Measurements from ENCODE around the gene OR52E5.

The OR52E5 gene

DNA sequence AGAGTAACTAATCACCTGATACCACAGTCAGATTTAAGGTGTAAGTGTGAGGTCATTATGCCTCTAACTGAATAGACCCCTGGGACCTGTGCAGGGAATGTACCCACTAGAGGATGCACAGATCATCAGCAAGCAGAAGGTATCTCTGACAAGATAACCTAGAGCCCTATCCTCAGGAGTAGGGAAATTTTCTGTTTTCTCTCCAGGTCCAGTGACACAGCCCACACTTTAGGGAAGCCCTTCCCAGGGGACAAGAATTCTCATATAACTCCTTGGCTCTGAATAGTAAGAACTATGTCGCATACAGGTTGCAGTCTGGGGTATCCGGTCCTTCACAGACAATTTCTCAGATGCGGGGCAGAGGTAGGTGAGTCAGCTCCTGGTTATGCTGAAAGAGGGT, at the start of gene OR52E5:
TSS of gene OR52E5 (plus strand) at position 301 of the 400 bp plus-strand sequence. CDS start 7,569 bp downstream, outside the sequence.
- DNase-seq = no peak

GRCh38 chr11:5846701-5847100, 46.3 kb upstream of the OR52E5 start:
- no peak for DNase-seq

- DNase-seq = peak; percentile 57
Measured at GRCh38 chr11:5847711-5848110, 45.3 kb upstream of the OR52E5 start.

- DNase-seq = peak; percentile 10
Measured at GRCh38 chr11:5851002-5851401, 42.0 kb upstream of the OR52E5 start.

GRCh38 chr11:5857590-5857989, 35.4 kb upstream of the OR52E5 start, which contains the start of gene OR52E8:
OR52E8 (minus strand) TSS chr11:5857690; CDS start chr11:5857690, 0 bp downstream.
- DNase-seq = no peak

DNA sequence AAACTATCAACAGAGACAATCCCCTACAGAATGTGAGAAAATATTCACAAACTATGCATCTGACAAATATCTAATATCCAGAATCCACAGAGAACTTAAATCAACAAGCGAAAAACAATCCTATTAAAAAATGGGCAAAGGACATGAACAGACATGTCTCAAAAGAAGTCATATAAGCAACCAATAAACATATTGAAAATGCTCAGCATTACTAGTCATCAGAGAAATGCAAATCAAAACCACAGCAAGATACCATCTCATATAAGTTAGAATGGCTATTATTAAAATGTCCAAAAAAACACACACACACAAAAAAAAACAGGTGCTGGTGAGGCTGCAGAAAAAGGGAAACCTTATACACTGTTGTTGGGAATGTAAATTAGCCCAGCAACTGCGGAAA, 27.2 kb upstream of the OR52E5 start:
- no peak for DNase-seq

DNA sequence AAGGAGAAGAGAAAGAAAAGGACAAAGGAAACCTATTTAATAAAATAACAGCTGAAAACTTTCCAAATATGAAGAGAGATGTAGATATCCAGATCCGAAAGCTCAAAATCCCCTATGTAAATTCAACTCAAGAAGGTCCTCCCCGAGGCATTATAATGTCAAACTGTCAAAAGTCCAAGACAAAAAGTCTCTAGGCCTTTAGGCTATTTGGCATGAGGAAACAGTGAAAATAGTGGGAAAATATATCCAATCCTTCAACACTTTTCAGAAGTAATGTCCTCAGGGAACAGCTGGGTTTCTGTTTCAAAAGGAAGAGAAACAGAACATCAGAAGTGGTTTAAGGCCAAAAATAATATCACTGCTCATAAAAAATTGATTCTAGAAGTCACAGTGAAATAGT, 14.4 kb upstream of the OR52E5 start:
- DNase-seq = no peak

GRCh38 chr11:5880329-5880728, 12.7 kb upstream of the OR52E5 start, which contains the start of gene OR52E4:
OR52E4 (plus strand) TSS chr11:5880629; CDS start chr11:5884293, 3,664 bp downstream.
- DNase-seq = no peak

GRCh38 chr11:5881756-5882155, 11.3 kb upstream of the OR52E5 start:
- DNase-seq = no peak

- DNase-seq = no peak
Measured at GRCh38 chr11:5887172-5887571, 5.8 kb upstream of the OR52E5 start.

- DNase-seq = no peak
Measured at GRCh38 chr11:5887661-5888060, 5.3 kb upstream of the OR52E5 start.

DNA sequence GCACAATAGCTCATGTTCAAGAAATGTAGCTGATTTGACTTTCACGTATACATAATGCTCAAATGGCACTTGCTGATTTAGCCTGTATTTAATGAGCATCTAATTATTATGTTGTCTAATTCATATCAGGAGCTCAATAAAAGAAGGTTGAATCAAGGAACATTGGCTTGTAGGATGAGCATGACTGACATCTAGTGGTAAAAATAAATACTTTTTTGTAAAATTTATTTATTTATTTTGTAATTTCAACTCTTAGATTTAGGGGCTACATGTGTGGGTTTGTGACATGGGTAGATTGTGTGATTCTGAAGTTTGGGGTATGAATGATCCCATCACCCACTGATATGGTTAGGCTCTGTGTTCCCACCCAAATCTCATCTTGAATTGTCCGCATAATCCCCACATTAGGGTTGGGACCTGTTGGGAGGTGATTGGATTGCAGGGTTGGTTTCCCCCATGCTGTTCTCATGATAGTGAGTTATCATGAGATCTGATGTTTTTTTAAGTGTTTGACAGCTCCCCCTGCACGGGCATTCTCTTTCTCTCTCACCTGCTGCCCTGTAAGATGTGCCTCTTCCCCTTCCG, 1.7 kb upstream of the OR52E5 start:
- DNase-seq = peak; percentile 64

DNA sequence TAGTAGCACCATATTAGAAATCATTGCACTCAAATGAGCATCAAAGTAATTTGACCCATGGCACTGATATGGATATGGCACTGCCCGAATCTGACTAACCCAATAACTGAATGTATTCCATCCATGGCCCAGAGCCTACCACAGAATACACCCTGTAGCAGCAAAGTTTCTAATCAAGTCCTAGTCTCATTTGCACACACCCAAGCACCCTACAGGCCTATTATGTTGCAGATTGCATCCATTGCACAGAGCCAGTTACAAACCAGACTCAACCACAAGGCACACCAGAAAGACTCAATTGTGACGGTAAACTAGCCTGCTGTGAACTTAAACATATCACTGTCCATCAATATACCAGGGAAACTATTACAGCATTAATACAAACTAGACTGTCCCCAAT, 6.5 kb downstream of the OR52E5 start:
- DNase-seq = no peak

DNA sequence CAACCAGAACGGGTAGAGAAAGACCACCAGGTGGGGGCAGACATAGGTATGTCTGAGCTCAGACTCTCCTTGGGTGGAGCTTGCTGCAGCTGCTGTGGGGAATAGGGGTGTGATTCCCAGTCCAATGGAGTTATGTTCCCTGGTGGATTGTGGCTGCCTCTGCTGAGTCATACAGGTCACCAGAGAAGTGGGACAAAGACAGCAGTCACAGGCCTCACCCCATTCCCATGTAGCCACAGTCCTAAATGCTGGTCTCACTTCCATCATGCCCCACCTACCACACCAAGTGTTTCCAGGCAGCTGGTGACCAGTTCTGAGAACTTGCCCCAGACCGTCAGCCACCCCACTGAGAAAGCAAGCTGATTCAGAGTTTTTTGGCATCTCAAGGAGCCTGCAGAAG, 17.5 kb downstream of the OR52E5 start:
- no peak for DNase-seq

DNA sequence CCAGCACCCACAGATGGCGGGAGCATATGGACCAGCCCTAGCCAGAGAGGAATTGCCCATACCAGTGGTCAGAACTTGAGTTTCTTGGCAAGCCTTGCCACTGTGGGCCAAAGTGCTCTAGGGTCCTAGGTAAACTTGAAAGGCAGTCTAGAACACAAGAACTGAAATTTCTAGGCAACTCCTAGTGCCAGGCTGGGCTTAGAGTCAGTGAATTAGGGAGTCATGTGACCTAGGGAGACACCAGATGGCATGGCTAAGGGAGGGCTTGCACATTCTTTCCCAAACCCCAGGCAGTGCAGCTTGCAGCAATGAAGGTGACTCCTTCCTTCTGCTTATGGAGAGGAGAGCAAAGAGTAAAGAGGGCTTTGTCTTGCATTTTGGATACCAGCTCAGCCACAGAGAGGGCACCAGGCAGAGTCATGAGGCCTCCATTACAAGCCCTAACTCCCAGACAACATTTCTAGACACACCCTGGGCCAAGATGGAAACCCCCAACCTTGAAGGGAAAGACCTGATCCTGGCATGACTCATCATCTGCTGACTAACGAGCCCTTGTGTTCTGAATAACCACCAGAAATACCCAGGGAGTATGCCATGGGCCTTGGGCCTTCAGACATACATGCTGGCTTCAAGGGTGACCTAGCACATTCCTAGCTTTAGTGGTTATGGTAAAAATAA, 29.9 kb downstream of the OR52E5 start:
- peak; percentile 10 for DNase-seq

GRCh38 chr11:5923427-5923776, 30.4 kb downstream of the OR52E5 start:
- no peak for DNase-seq

- DNase-seq = no peak
Measured at GRCh38 chr11:5923794-5924193, 30.8 kb downstream of the OR52E5 start.

DNA sequence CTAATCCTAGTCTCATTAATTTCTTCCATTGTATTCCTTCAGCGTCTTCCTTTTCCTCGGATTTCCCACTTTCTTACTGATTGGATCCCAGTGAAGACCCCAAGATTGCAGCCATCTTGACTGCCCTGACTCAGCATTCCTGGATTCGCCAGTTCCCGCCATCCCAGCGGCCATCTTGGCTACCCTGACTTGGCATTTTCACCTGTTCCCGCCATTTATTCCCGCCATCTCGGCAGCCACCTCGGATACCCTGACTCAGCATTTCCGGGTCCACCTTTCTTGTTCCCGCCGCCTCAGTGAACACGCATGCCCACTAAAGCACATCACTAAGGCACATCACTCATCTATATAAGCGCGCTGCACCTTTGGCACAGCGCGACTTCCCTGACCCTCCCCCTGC, 35.3 kb downstream of the OR52E5 start:
- no peak for DNase-seq

- DNase-seq = no peak
Measured at GRCh38 chr11:5928811-5929210, 35.8 kb downstream of the OR52E5 start.

GRCh38 chr11:5929571-5930368, 36.8 kb downstream of the OR52E5 start:
- DNase-seq = no peak

DNA sequence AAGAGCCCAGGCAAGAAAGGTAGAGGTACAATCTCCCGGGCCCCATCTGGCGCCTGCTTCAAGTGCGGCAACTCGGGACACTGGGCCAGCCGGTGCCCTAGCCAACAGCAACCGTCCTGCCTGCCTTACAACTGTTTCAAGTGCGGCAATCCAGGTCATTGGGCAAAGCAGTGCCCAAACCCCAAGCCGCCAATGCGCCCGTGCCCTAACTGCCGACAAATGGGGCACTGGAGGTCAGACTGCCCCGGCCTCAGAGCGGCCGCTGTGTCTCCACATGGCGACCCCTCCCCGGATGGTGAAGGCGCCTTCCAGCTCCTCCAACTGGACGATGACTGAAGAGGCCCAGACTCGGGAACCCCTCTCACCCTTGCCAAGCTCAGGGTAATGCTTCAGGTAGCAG, 37.6 kb downstream of the OR52E5 start:
- DNase-seq = no peak

DNA sequence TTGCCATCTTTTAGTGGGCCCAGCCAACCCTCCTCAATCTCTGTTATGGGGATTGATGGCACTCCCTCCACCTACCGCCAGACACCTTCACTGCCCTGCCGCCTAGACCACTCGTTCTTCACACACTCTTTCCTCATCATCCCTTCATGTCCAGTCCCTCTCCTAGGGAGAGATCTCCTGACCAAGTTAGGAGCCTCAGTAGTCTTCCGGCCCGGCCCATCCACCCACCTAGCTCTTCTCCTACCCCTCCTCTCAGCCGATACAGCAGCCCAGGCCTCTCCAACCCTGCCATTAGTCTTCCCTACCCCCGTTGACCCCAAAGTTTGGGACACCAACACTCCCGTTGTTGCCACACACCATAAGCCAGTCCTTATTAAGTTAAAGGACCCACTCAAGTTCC, 38.1 kb downstream of the OR52E5 start:
- no peak for DNase-seq

- DNase-seq = no peak
Measured at GRCh38 chr11:5932671-5933070, 39.7 kb downstream of the OR52E5 start.

GRCh38 chr11:5933116-5933515, 40.1 kb downstream of the OR52E5 start:
- DNase-seq = no peak
